Trophoblast cell (in vitro differentiated cells and primary cell): ENCODE results near the gene RACK1.

ENCODE experiments used
- DNase-seq, 2 donors: peaks; one replicate each; pipeline ENCODE4 v3.0.0-alpha.2; 2016
- H2AFZ ChIP-seq: 2 replicates; pipeline ENCODE4 v1.6.1; 2013; ENCODE audit warnings: low read length, moderate library complexity, mild to moderate bottlenecking; ENCODE audit not compliant: insufficient read depth, poor library complexity
- H2AK5ac ChIP-seq: 2 replicates; pipeline ENCODE4 v1.6.1; 2013; ENCODE audit warnings: mild to moderate bottlenecking, low read length
- H2BK120ac ChIP-seq: 2 replicates; pipeline ENCODE4 v1.6.1; 2013; ENCODE audit warnings: low read length, mild to moderate bottlenecking, moderate library complexity; ENCODE audit not compliant: insufficient read depth, poor library complexity
- H2BK12ac ChIP-seq: 2 replicates; pipeline ENCODE4 v1.6.1; 2013; ENCODE audit warnings: mild to moderate bottlenecking, low read length, moderate library complexity
- H2BK5ac ChIP-seq: 2 replicates; pipeline ENCODE4 v1.6.1; 2013; ENCODE audit warnings: low read length, low read depth, moderate library complexity, mild to moderate bottlenecking; ENCODE audit not compliant: poor library complexity
- H3K14ac ChIP-seq: 2 replicates; pipeline ENCODE4 v1.6.1; 2013; ENCODE audit warnings: mild to moderate bottlenecking, low read length
- H3K18ac ChIP-seq: 2 replicates; pipeline ENCODE4 v1.6.1; 2013; ENCODE audit warnings: mild to moderate bottlenecking, low read length
- H3K23ac ChIP-seq: 2 replicates; pipeline ENCODE4 v1.6.1; 2013; ENCODE audit warnings: low read length
- H3K27ac ChIP-seq: 2 replicates; pipeline ENCODE4 v1.5.1; 2013; ENCODE audit warnings: low read depth, mild to moderate bottlenecking, inconsistent platforms, low read length, moderate library complexity
- H3K27me3 ChIP-seq: 2 replicates; pipeline ENCODE4 v1.6.1; 2013; ENCODE audit warnings: inconsistent platforms, mild to moderate bottlenecking, low read length, moderate library complexity; ENCODE audit not compliant: insufficient read depth
- H3K36me3 ChIP-seq, 2 experiments: 1 replicate in 1 of 2; 2 replicates in 1 of 2; pipeline ENCODE4 v1.6.1; 2013; ENCODE audit warnings: low read length in 2 of 2, mild to moderate bottlenecking in 2 of 2, moderate library complexity in 1 of 2; ENCODE audit not compliant: insufficient read depth in 2 of 2, control insufficient read depth in 1 of 2
- H3K4ac ChIP-seq: 2 replicates; pipeline ENCODE4 v1.6.1; 2013; ENCODE audit warnings: low read depth, mild to moderate bottlenecking, low read length, moderate library complexity
- H3K4me1 ChIP-seq, 2 experiments: 1 replicate in 1 of 2; 2 replicates in 1 of 2; pipeline ENCODE4 v1.6.1; 2013; ENCODE audit warnings: low read length in 2 of 2, mild to moderate bottlenecking in 2 of 2, moderate library complexity in 1 of 2; ENCODE audit not compliant: insufficient read depth in 2 of 2, control insufficient read depth in 1 of 2
- H3K4me2 ChIP-seq: 2 replicates; pipeline ENCODE4 v1.6.1; 2013; ENCODE audit warnings: inconsistent platforms, mild to moderate bottlenecking, low read length, moderate library complexity
- H3K4me3 ChIP-seq: 2 replicates; pipeline ENCODE4 v1.5.1; 2013; ENCODE audit warnings: mild to moderate bottlenecking, low read depth, low read length, inconsistent platforms
- H3K79me1 ChIP-seq: one replicate; pipeline ENCODE4 v1.6.1; 2013; ENCODE audit warnings: low read length
- H3K79me2 ChIP-seq: 2 replicates; pipeline ENCODE4 v1.6.1; 2013; ENCODE audit warnings: low read length, mild to moderate bottlenecking; ENCODE audit not compliant: control insufficient read depth, insufficient read depth, poor library complexity
- H3K9ac ChIP-seq: 2 replicates; pipeline ENCODE4 v1.6.1; 2013; ENCODE audit warnings: mild to moderate bottlenecking, low read length
- H3K9me3 ChIP-seq: 2 replicates; pipeline ENCODE4 v1.6.1; 2013; ENCODE audit warnings: low read depth, mild to moderate bottlenecking, control low read depth, inconsistent platforms, low read length; ENCODE audit not compliant: insufficient read depth
- H4K12ac ChIP-seq: 2 replicates; pipeline ENCODE4 v1.6.1; 2013; ENCODE audit warnings: low read depth, mild to moderate bottlenecking, low read length, moderate library complexity
- H4K8ac ChIP-seq: 2 replicates; pipeline ENCODE4 v1.6.1; 2013; ENCODE audit warnings: low read depth, mild to moderate bottlenecking, low read length, moderate library complexity
- H4K91ac ChIP-seq: one replicate; pipeline ENCODE4 v1.6.1; 2013; ENCODE audit warnings: low read depth, mild to moderate bottlenecking, low read length, moderate library complexity
- WGBS: extraction: QIAGEN DNeasy Blood & Tissue Kit; methylation state at CpG from one replicate; pipeline ENCODE4 v1.1.7; 2013; ENCODE audit warnings: missing lambda C conversion rate; ENCODE audit not compliant: insufficient read length, insufficient coverage; ENCODE audit errors: extremely low coverage; 5-methylcytosine and 5-hydroxymethylcytosine counted together

RACK1 gene

DNA sequence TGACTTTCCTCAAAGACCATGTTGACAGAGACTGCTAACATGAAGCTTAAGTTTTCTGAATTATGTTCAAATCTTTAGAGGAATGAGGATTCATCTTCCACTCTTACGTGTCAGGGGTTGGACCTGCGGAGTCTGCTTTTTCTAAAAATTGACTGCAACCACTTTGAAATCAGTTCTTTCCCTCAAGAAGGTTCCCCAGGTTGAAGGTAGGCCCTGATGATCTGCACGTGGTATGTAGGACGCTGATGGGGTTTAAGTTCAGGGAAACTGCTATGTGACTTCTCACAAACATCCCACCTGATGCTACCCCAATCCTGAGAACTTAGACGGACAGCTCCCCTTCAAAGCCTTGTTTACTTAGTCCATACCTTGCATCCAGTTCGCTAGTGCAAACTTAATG lies 7.2 kb downstream of the RACK1 start:
- H3K79me2 ChIP-seq: peaks cover 1% of the 10 kb centered on the region
- no peak overlapping the region for H3K9ac ChIP-seq
- no peaks in the 10 kb centered on the region for H3K27me3 ChIP-seq
- H2AK5ac ChIP-seq: no peak overlapping the region
- H3K23ac ChIP-seq: no peak overlapping the region
- no peak overlapping the region for H2BK120ac ChIP-seq
- no peak overlapping the region for H3K4me3 ChIP-seq
- H3K18ac ChIP-seq: no peak overlapping the region
- H3K4me2 ChIP-seq: no peak overlapping the region
- no peaks in the 10 kb centered on the region for H3K79me1 ChIP-seq
- H4K8ac ChIP-seq: no peak overlapping the region
- no CpG with 5 or more reads among the region's 6 CpGs for WGBS
- H3K4ac ChIP-seq: no peak overlapping the region
- peaks cover 69 to 88% of the 10 kb centered on the region in 2 experiments for H3K36me3 ChIP-seq
- H4K12ac ChIP-seq: no peak overlapping the region
- no peaks in the 10 kb centered on the region for H3K9me3 ChIP-seq
- no peak overlapping the region for H2BK12ac ChIP-seq
- no peak overlapping the region for H2AFZ ChIP-seq
- H3K4me1 ChIP-seq: no peaks in the 10 kb centered on the region
- no peak overlapping the region for H3K27ac ChIP-seq
- no peak for DNase-seq
- no peak overlapping the region for H2BK5ac ChIP-seq
- H4K91ac ChIP-seq: no peak overlapping the region
- H3K14ac ChIP-seq: no peak overlapping the region

DNA sequence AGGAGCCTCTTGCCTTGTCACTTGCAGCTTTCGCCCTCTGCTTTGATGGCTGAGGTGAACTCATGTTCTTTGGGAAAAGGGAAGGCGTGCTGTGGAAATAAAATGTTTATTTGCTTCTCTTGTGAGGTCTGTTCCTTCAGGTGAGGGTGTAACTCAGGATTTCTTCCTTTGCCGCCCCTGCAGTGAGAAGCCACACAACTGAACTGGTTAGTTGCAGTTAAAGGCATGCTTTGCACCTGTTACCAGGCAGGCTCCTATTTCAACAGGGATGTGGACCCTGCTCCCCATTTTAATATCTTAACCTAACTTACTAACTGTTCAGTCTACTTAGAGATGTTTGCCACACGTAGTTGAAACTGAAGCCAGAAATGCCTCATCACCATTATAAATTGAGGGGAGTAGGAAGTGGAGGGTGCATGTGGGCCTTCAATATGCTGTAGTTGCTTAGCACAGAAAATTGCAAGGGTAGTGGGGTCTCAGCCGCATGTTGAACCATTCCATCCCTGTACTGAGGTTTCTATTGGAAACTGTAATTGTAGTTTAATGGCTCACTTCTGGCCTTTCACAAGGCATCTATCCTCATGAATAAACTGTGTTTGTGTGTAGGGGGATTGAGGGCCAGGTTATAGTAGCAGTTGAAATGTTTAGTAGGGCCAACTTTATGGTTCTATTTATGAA lies 7.9 kb downstream of the RACK1 start:
- no peak for DNase-seq
- no peak overlapping the region for H2BK120ac ChIP-seq
- no peaks in the 10 kb centered on the region for H3K27me3 ChIP-seq
- H3K4ac ChIP-seq: no peak overlapping the region
- no peak overlapping the region for H3K4me3 ChIP-seq
- no peak overlapping the region for H3K18ac ChIP-seq
- no peak overlapping the region for H3K4me2 ChIP-seq
- WGBS: no CpG with 5 or more reads among the region's 5 CpGs
- no peak overlapping the region for H3K9ac ChIP-seq
- no peaks in the 10 kb centered on the region for H3K79me2 ChIP-seq
- H3K9me3 ChIP-seq: no peaks in the 10 kb centered on the region
- H2AK5ac ChIP-seq: no peak overlapping the region
- no peak overlapping the region for H2BK12ac ChIP-seq
- H3K23ac ChIP-seq: no peak overlapping the region
- H2BK5ac ChIP-seq: no peak overlapping the region
- no peak overlapping the region for H4K8ac ChIP-seq
- H3K79me1 ChIP-seq: no peaks in the 10 kb centered on the region
- H4K12ac ChIP-seq: no peak overlapping the region
- H3K4me1 ChIP-seq: no peaks in the 10 kb centered on the region
- H4K91ac ChIP-seq: no peak overlapping the region
- H3K27ac ChIP-seq: no peak overlapping the region
- peaks cover 68 to 88% of the 10 kb centered on the region in 2 experiments for H3K36me3 ChIP-seq
- H2AFZ ChIP-seq: no peak overlapping the region
- H3K14ac ChIP-seq: no peak overlapping the region

DNA sequence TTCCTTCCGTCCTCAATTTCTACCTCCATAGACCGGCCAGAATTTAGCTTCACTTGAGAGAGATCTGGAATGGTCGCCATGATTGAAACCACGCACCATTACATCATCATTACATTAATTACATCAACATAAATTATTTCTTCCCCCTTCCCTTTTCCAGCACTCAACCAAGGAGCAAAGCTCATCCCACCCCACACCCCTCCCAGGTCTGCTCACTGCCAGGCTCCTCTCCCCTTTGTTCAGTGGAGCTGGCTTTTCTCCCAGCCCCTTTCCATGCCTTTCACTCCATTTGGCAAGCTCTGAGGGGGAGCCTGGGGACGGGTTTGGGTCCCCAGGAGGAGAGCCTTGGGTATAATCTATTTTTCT lies 8.4 kb downstream of the RACK1 start:
- H3K9ac ChIP-seq: no peak overlapping the region
- H4K12ac ChIP-seq: no peak overlapping the region

DNA sequence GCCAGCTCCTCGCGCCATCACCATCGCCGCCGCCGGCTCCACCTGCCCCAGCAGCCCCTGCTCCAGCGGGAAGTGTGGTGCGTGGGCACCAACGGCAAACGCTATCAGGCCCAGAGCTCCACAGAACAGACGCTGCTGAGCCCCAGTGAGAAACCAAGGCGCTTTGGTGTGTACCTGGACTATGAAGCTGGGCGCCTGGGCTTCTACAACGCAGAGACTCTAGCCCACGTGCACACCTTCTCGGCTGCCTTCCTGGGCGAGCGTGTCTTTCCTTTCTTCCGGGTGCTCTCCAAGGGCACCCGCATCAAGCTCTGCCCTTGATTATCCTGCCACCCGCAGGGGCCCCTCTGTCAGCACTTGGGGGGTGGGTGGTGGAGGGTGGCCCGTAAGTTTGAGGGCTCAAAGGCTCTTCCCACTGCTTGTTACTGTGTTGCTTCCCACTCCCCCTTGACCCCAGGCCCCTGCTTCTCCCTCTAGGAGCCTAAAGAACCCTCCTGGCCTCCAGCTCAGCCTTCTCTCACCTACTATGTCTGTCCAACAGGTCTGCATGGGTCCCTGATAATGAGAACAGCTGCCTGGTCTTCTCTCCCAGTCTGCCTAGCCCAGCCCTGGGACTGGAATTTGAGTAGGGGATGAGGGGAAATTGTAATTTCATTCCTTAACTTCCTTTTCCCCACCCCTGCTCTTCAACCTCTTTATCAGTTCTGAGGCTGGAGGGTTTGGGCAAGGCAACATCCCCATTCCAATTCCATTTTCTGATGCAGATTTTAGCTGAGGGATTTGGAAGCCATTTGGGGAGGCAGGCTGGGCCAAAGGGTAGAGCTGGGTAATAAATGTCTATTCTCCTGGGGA lies 9.0 kb downstream of the RACK1 start:
- WGBS: no CpG with 5 or more reads among the region's 22 CpGs
- DNase-seq: no peak
- no peak overlapping the region for H2AK5ac ChIP-seq

More for the DNA sequence above, 8.4 kb downstream of the RACK1 start:
- no peaks in the 10 kb centered on the region for H3K9me3 ChIP-seq
- no peak overlapping the region for H2BK120ac ChIP-seq
- H4K91ac ChIP-seq: no peak overlapping the region
- no peak overlapping the region for H2BK5ac ChIP-seq
- H2BK12ac ChIP-seq: no peak overlapping the region
- 100% methylated on average over 1 of the region's 5 CpGs for WGBS
- DNase-seq: no peak
- H3K4ac ChIP-seq: no peak overlapping the region
- no peaks in the 10 kb centered on the region for H3K27me3 ChIP-seq
- no peak overlapping the region for H3K18ac ChIP-seq
- H2AFZ ChIP-seq: no peak overlapping the region
- no peak overlapping the region for H2AK5ac ChIP-seq
- H3K79me1 ChIP-seq: no peaks in the 10 kb centered on the region
- H3K23ac ChIP-seq: no peak overlapping the region
- H3K36me3 ChIP-seq: peaks cover 67 to 87% of the 10 kb centered on the region in 2 experiments
- H3K4me2 ChIP-seq: no peak overlapping the region
- no peak overlapping the region for H3K14ac ChIP-seq
- H3K4me1 ChIP-seq: no peaks in the 10 kb centered on the region
- no peak overlapping the region for H4K8ac ChIP-seq
- H3K4me3 ChIP-seq: no peak overlapping the region
- H3K79me2 ChIP-seq: no peaks in the 10 kb centered on the region
- H3K27ac ChIP-seq: no peak overlapping the region

More for the DNA sequence above, 9.0 kb downstream of the RACK1 start:
- Histone ChIP-seq H4K12ac (no peak overlapping the region), H3K14ac (no peak overlapping the region), H3K79me2 (no peaks in the 10 kb centered on the region), H3K23ac (no peak overlapping the region), H2BK120ac (no peak overlapping the region), H3K79me1 (no peaks in the 10 kb centered on the region), H3K36me3 (peaks cover 65 to 87% of the 10 kb centered on the region in 2 experiments), H3K4me3 (no peak overlapping the region), H2BK12ac (no peak overlapping the region), H3K4ac (no peak overlapping the region), H3K9ac (no peak overlapping the region), H3K27ac (no peak overlapping the region), H3K4me1 (no peaks in the 10 kb centered on the region), H4K91ac (no peak overlapping the region), H3K4me2 (no peak overlapping the region), H3K9me3 (no peaks in the 10 kb centered on the region), H2AFZ (no peak overlapping the region), H3K18ac (no peak overlapping the region), H2BK5ac (no peak overlapping the region), H3K27me3 (no peaks in the 10 kb centered on the region), H4K8ac (no peak overlapping the region)
